Mesendoderm (in vitro differentiated cells): ENCODE measurements around the gene C2orf76.
"Not testable (repeated sequence)": the region's sequence is repeated elsewhere in the genome, so short reads cannot be mapped to it uniquely, and the experiment has no call there.

Experiments
- DNase-seq: peaks from one replicate; pipeline ENCODE4 v3.0.0; 2013
- H2AK5ac ChIP-seq: 2 replicates; pipeline ENCODE4 v1.6.1; 2013; ENCODE audit warnings: low read length, inconsistent platforms
- H2BK120ac ChIP-seq: 2 replicates; pipeline ENCODE4 v1.6.1; 2013; ENCODE audit warnings: low read depth, mild to moderate bottlenecking, low read length, moderate library complexity, mixed read lengths
- H2BK15ac ChIP-seq: replicated peaks from 2 replicates; pipeline ENCODE4 v1.6.1; 2013; ENCODE audit warnings: low read depth, mild to moderate bottlenecking, moderate library complexity
- H2BK5ac ChIP-seq: 2 replicates; pipeline ENCODE4 v1.6.1; 2013; ENCODE audit warnings: low read length, inconsistent platforms
- H3K18ac ChIP-seq: 2 replicates; pipeline ENCODE4 v1.6.1; 2013; ENCODE audit warnings: mild to moderate bottlenecking, low read length, mixed read lengths
- H3K23ac ChIP-seq: one replicate; pipeline ENCODE4 v1.6.1; 2013; ENCODE audit warnings: low read length
- H3K27ac ChIP-seq: 2 replicates; pipeline ENCODE4 v1.5.1; 2013; ENCODE audit warnings: low read depth, mild to moderate bottlenecking, inconsistent platforms, low read length, moderate library complexity
- H3K27me3 ChIP-seq: 2 replicates; pipeline ENCODE4 v1.6.1; 2013; ENCODE audit warnings: low read length, control low read depth, mild to moderate bottlenecking, inconsistent platforms; ENCODE audit not compliant: insufficient read depth, poor library complexity
- H3K36me3 ChIP-seq: 2 replicates; pipeline ENCODE4 v1.6.1; 2013; ENCODE audit warnings: low read length, inconsistent platforms; ENCODE audit not compliant: control insufficient read depth, insufficient read depth
- H3K4ac ChIP-seq: one replicate; pipeline ENCODE4 v1.6.1; 2013; ENCODE audit warnings: low read depth, mild to moderate bottlenecking, low read length, moderate library complexity
- H3K4me1 ChIP-seq: 2 replicates; pipeline ENCODE4 v1.6.1; 2013; ENCODE audit warnings: low read depth, low read length, inconsistent platforms; ENCODE audit not compliant: control insufficient read depth
- H3K4me2 ChIP-seq: 2 replicates; pipeline ENCODE4 v1.6.1; 2013; ENCODE audit warnings: low read length
- H3K4me3 ChIP-seq: 2 replicates; pipeline ENCODE4 v1.5.1; 2013; ENCODE audit warnings: mild to moderate bottlenecking, low read length
- H3K56ac ChIP-seq: one replicate; pipeline ENCODE4 v1.6.1; 2013; ENCODE audit warnings: low read length
- H3K79me1 ChIP-seq: 2 replicates; pipeline ENCODE4 v1.6.1; 2013; ENCODE audit warnings: low read length, inconsistent platforms
- H3K79me2 ChIP-seq: 2 replicates; pipeline ENCODE4 v1.6.1; 2013; ENCODE audit warnings: mild to moderate bottlenecking, low read length; ENCODE audit not compliant: control insufficient read depth, insufficient read depth
- H3K9ac ChIP-seq: 2 replicates; pipeline ENCODE4 v1.6.1; 2013; ENCODE audit warnings: low read length, inconsistent platforms
- H4K5ac ChIP-seq: one replicate; pipeline ENCODE4 v1.6.1; 2013; ENCODE audit warnings: low read length
- H4K8ac ChIP-seq: one replicate; pipeline ENCODE4 v1.6.1; 2013; ENCODE audit warnings: low read depth, mild to moderate bottlenecking, control low read depth, low read length, moderate library complexity
- WGBS: extraction: QIAGEN DNeasy Blood & Tissue Kit; methylation state at CpG from one replicate; pipeline ENCODE4 v1.1.7; 2013; ENCODE audit warnings: low lambda C conversion rate, missing lambda C conversion rate; ENCODE audit not compliant: insufficient coverage; ENCODE audit errors: extremely low coverage; 5-methylcytosine and 5-hydroxymethylcytosine counted together

C2orf76 gene

GRCh38 chr2:119278946-119279345, 87.7 kb downstream of the C2orf76 start:
- H3K9ac ChIP-seq = no peak overlapping the region
- H3K4me1 ChIP-seq = no peaks in the 10 kb centered on the region
- no peak overlapping the region for H2BK120ac ChIP-seq
- no peak overlapping the region for H3K18ac ChIP-seq
- no peak for DNase-seq
- no peak overlapping the region for H2AK5ac ChIP-seq
- H3K79me1 ChIP-seq = no peaks in the 10 kb centered on the region
- H3K4me3 ChIP-seq = no peak overlapping the region
- WGBS = no CpG with 5 or more reads among the region's 6 CpGs
- no peak overlapping the region for H2BK5ac ChIP-seq
- H3K36me3 ChIP-seq = no peaks in the 10 kb centered on the region
- H4K5ac ChIP-seq = no peak overlapping the region
- H3K23ac ChIP-seq = no peak overlapping the region
- no peak overlapping the region for H2BK15ac ChIP-seq
- H3K79me2 ChIP-seq = no peaks in the 10 kb centered on the region
- no peak overlapping the region for H4K8ac ChIP-seq
- no peak overlapping the region for H3K4me2 ChIP-seq
- H3K56ac ChIP-seq = no peak overlapping the region
- H3K27ac ChIP-seq = no peak overlapping the region
- H3K4ac ChIP-seq = no peak overlapping the region
- H3K27me3 ChIP-seq = no peaks in the 10 kb centered on the region

- H3K56ac ChIP-seq, H3K4me2 ChIP-seq, H3K18ac ChIP-seq, H2BK15ac ChIP-seq, H3K9ac ChIP-seq, H4K8ac ChIP-seq, H2BK5ac ChIP-seq, H3K36me3 ChIP-seq, H3K23ac ChIP-seq, H3K27ac ChIP-seq, H2BK120ac ChIP-seq, H3K79me1 ChIP-seq, H3K4me1 ChIP-seq, H2AK5ac ChIP-seq, DNase-seq, H3K27me3 ChIP-seq, H4K5ac ChIP-seq, H3K4me3 ChIP-seq, H3K79me2 ChIP-seq, H3K4ac ChIP-seq: not testable (repeated sequence)
- no CpG with 5 or more reads among the region's 2 CpGs for WGBS
Observed at GRCh38 chr2:119278385-119278784, 88.2 kb downstream of the C2orf76 start.

- Histone ChIP-seq H4K8ac (no peak overlapping the region), H2BK120ac (no peak overlapping the region), H4K5ac (no peak overlapping the region), H3K4me3 (no peak overlapping the region), H3K23ac (no peak overlapping the region), H2AK5ac (no peak overlapping the region), H2BK5ac (no peak overlapping the region), H3K4me2 (no peak overlapping the region), H3K56ac (no peak overlapping the region), H3K36me3 (no peaks in the 10 kb centered on the region), H3K79me2 (no peaks in the 10 kb centered on the region), H3K18ac (no peak overlapping the region), H3K9ac (no peak overlapping the region), H3K79me1 (no peaks in the 10 kb centered on the region), H3K4ac (no peak overlapping the region), H2BK15ac (no peak overlapping the region), H3K4me1 (no peaks in the 10 kb centered on the region), H3K27me3 (no peaks in the 10 kb centered on the region), H3K27ac (no peak overlapping the region)
- WGBS = no CpG with 5 or more reads among the region's 8 CpGs
- DNase-seq = no peak
Observed at GRCh38 chr2:119276864-119277263, 89.8 kb downstream of the C2orf76 start.

- Histone ChIP-seq H4K8ac (no peak overlapping the region), H3K56ac (no peak overlapping the region), H3K27ac (no peak overlapping the region), H3K4ac (no peak overlapping the region), H2BK120ac (no peak overlapping the region), H3K36me3 (no peaks in the 10 kb centered on the region), H3K79me1 (no peaks in the 10 kb centered on the region), H2BK5ac (no peak overlapping the region), H3K4me1 (no peaks in the 10 kb centered on the region), H3K27me3 (no peaks in the 10 kb centered on the region), H3K4me2 (no peak overlapping the region), H2BK15ac (no peak overlapping the region), H4K5ac (no peak overlapping the region), H3K9ac (no peak overlapping the region), H3K4me3 (no peak overlapping the region), H3K79me2 (no peaks in the 10 kb centered on the region), H3K23ac (no peak overlapping the region), H2AK5ac (no peak overlapping the region), H3K18ac (no peak overlapping the region)
- DNase-seq = peak; percentile 46
Observed at GRCh38 chr2:119267604-119268003, 99.0 kb downstream of the C2orf76 start.

- Histone ChIP-seq H3K36me3 (no peaks in the 10 kb centered on the region), H3K79me1 (no peaks in the 10 kb centered on the region)
- WGBS = no CpG with 5 or more reads among the region's 8 CpGs
Observed at GRCh38 chr2:119266091-119266589, 100.5 kb downstream of the C2orf76 start.

GRCh38 chr2:119265693-119266066, 101.0 kb downstream of the C2orf76 start:
- no peaks in the 10 kb centered on the region for H3K36me3 ChIP-seq
- H3K79me2 ChIP-seq = no peaks in the 10 kb centered on the region
- no peak overlapping the region for H3K27ac ChIP-seq
- no peaks in the 10 kb centered on the region for H3K27me3 ChIP-seq
- H3K4me3 ChIP-seq = no peak overlapping the region
- H3K4me1 ChIP-seq = no peaks in the 10 kb centered on the region
- H3K4me2 ChIP-seq = no peak overlapping the region
- H4K8ac ChIP-seq = no peak overlapping the region
- no peak overlapping the region for H3K9ac ChIP-seq
- no peak overlapping the region for H3K18ac ChIP-seq
- no peaks in the 10 kb centered on the region for H3K79me1 ChIP-seq
- no peak overlapping the region for H2AK5ac ChIP-seq
- H3K23ac ChIP-seq = no peak overlapping the region
- no peak overlapping the region for H2BK5ac ChIP-seq
- no CpG with 5 or more reads among the region's 6 CpGs for WGBS
- H3K4ac ChIP-seq = no peak overlapping the region
- H4K5ac ChIP-seq = no peak overlapping the region
- H2BK15ac ChIP-seq = no peak overlapping the region
- no peak overlapping the region for H2BK120ac ChIP-seq
- no peak overlapping the region for H3K56ac ChIP-seq
- no peak for DNase-seq

More at GRCh38 chr2:119266091-119266589, 100.5 kb downstream of the C2orf76 start:
- no peak overlapping the region for H3K4ac ChIP-seq
- H3K27ac ChIP-seq = no peak overlapping the region
- no peak overlapping the region for H3K18ac ChIP-seq
- H3K4me3 ChIP-seq = no peak overlapping the region
- no peak overlapping the region for H2BK5ac ChIP-seq
- H3K9ac ChIP-seq = no peak overlapping the region
- H3K23ac ChIP-seq = no peak overlapping the region
- H3K79me2 ChIP-seq = no peaks in the 10 kb centered on the region
- H2AK5ac ChIP-seq = no peak overlapping the region
- H2BK15ac ChIP-seq = no peak overlapping the region
- H2BK120ac ChIP-seq = no peak overlapping the region
- H3K56ac ChIP-seq = no peak overlapping the region
- H3K4me2 ChIP-seq = no peak overlapping the region
- H4K8ac ChIP-seq = no peak overlapping the region
- no peak overlapping the region for H4K5ac ChIP-seq
- DNase-seq = no peak
- H3K27me3 ChIP-seq = no peaks in the 10 kb centered on the region
- H3K4me1 ChIP-seq = no peaks in the 10 kb centered on the region
